ENCODE data around the gene CDIP1.

CDIP1 gene

GRCh38 chr16:4510747-4511426 is 27.7 kb downstream of the CDIP1 start:
- H3K27ac ChIP-seq (ENCODE audit: low read length): no peak overlapping the region
- no peaks in the 10 kb centered on the region for H3K79me2 ChIP-seq (ENCODE audit: insufficient read depth, low read length)
- peaks cover 11% of the 10 kb centered on the region; the same call in 1 of the 2 replicates for H4K20me1 ChIP-seq (ENCODE audit: insufficient read depth, low read length)
- no peak overlapping the region for H3K4me2 ChIP-seq (ENCODE audit: insufficient read depth, low read length)
- TF ChIP-seq CTCF (IDR thresholded peaks at IDR 0.05; ENCODE audit: borderline replicate concordance, extremely low read depth, low read length, poor library complexity, severe bottlenecking) (no peak), EZH2 (IDR thresholded peaks at IDR 0.05; ENCODE audit: borderline replicate concordance, low read depth, low read length, severe bottlenecking) (no peak)
- no peak overlapping the region for H3K4me3 ChIP-seq (ENCODE audit: low read depth in 1 of 2, low read length in 2 of 2)
- no peak for ATAC-seq (ENCODE audit: insufficient read depth, low read depth)
- peaks cover 6% of the 10 kb centered on the region for H3K4me1 ChIP-seq (ENCODE audit: insufficient read depth, low read length)
- DNase-seq: no peak
- H3K9me3 ChIP-seq (ENCODE audit: insufficient read depth, low read length, severe bottlenecking): no peaks in the 10 kb centered on the region
- H3K36me3 ChIP-seq (ENCODE audit: insufficient read depth, low read length): peaks cover 68% of the 10 kb centered on the region
- no peak overlapping the region for H3K9ac ChIP-seq (ENCODE audit: low read depth, low read length)
- no peaks in the 10 kb centered on the region for H3K27me3 ChIP-seq (ENCODE audit: insufficient read depth, low read length, poor library complexity)
- H2AFZ ChIP-seq (ENCODE audit: low read depth, low read length): no peak overlapping the region

- TF ChIP-seq EZH2 (IDR thresholded peaks at IDR 0.05; ENCODE audit: borderline replicate concordance, low read depth, low read length, severe bottlenecking) (no peak), CTCF (IDR thresholded peaks at IDR 0.05; ENCODE audit: borderline replicate concordance, extremely low read depth, low read length, poor library complexity, severe bottlenecking) (no peak)
- Histone ChIP-seq H3K27me3 (ENCODE audit: insufficient read depth, low read length, poor library complexity) (no peaks in the 10 kb centered on the region), H3K79me2 (ENCODE audit: insufficient read depth, low read length) (no peaks in the 10 kb centered on the region), H4K20me1 (ENCODE audit: insufficient read depth, low read length) (peaks cover 17% of the 10 kb centered on the region), H3K9me3 (ENCODE audit: insufficient read depth, low read length, severe bottlenecking) (no peaks in the 10 kb centered on the region), H3K4me1 (ENCODE audit: insufficient read depth, low read length) (peaks cover 2% of the 10 kb centered on the region), H3K4me2 (ENCODE audit: insufficient read depth, low read length) (no peak overlapping the region), H3K4me3 (ENCODE audit: low read depth in 1 of 2, low read length in 2 of 2) (no peak overlapping the region), H3K27ac (ENCODE audit: low read length) (no peak overlapping the region), H3K36me3 (ENCODE audit: insufficient read depth, low read length) (peaks cover 73% of the 10 kb centered on the region), H3K9ac (ENCODE audit: low read depth, low read length) (no peak overlapping the region), H2AFZ (ENCODE audit: low read depth, low read length) (no peak overlapping the region)
- ATAC-seq (ENCODE audit: insufficient read depth, low read depth) (no peak), DNase-seq (no peak)
Observed at GRCh38 chr16:4510131-4510530, 28.4 kb downstream of the CDIP1 start.

- H3K4me2 ChIP-seq (ENCODE audit: insufficient read depth, low read length): no peak overlapping the region
- H3K9ac ChIP-seq (ENCODE audit: low read depth, low read length): no peak overlapping the region
- H4K20me1 ChIP-seq (ENCODE audit: insufficient read depth, low read length): peaks cover 17% of the 10 kb centered on the region
- H3K9me3 ChIP-seq (ENCODE audit: insufficient read depth, low read length, severe bottlenecking): no peaks in the 10 kb centered on the region
- H2AFZ ChIP-seq (ENCODE audit: low read depth, low read length): no peak overlapping the region
- H3K36me3 ChIP-seq (ENCODE audit: insufficient read depth, low read length): peaks cover 73% of the 10 kb centered on the region
- no peak overlapping the region for H3K27ac ChIP-seq (ENCODE audit: low read length)
- no peak for TF ChIP-seq CTCF (IDR thresholded peaks at IDR 0.05; ENCODE audit: borderline replicate concordance, extremely low read depth, low read length, poor library complexity, severe bottlenecking)
- TF ChIP-seq EZH2 (IDR thresholded peaks at IDR 0.05; ENCODE audit: borderline replicate concordance, low read depth, low read length, severe bottlenecking): no peak
- H3K27me3 ChIP-seq (ENCODE audit: insufficient read depth, low read length, poor library complexity): no peaks in the 10 kb centered on the region
- H3K4me1 ChIP-seq (ENCODE audit: insufficient read depth, low read length): no peaks in the 10 kb centered on the region
- no peak overlapping the region for H3K4me3 ChIP-seq (ENCODE audit: low read depth in 1 of 2, low read length in 2 of 2)
- DNase-seq (no peak), ATAC-seq (ENCODE audit: insufficient read depth, low read depth) (no peak)
- H3K79me2 ChIP-seq (ENCODE audit: insufficient read depth, low read length): 0 out of 2 replicates have a peak, but pooled peaks cover 2% of the 10 kb centered on the region
Observed at GRCh38 chr16:4509420-4509819, 29.2 kb downstream of the CDIP1 start.

Measured in DND-41 (cell line).